Measurements from ENCODE around the gene SARDH. TPM values are rescaled to one million over a fixed set of nuclear protein-coding genes. Genes with fewer than 3 reads are reported as not detected.

The SARDH gene
- total and polyA plus RNA-seq, 10 donors, result 1.0 to 4.5 (median 2.3) TPM

DNA sequence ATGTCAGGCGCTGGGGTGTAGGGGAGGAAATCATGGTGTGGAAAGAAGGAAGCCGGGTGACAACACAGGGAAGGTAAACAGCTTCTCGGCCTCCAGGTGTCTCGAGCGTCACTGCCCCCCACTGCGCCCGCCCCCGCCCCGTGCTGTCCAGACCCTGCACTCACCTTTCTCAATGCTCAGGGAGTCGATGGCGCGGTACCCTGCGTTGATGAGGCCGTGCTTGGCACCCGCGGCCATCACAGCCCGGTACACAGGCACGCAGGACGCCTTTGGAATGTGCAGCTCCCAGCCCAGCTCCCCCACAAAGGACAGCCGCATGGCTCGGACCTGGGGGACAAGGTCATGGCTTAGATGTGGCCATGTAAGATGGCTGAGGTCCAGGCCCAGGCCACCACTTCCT, 66.8 kb downstream of the SARDH start:
- 87 to 92% (median 89%) methylated on average over 21 of the region's 21 CpGs for WGBS, 5 donors
- intact Hi-C loops (cut with DNase I; ENCODE audit: low total_unique reads), result no loop called here
- H3K4me1 ChIP-seq, result peaks cover 0 to 7% (median 2%) of the 10 kb centered on the region in 6 donors
- peaks cover 0 to 14% (median 0%) of the 10 kb centered on the region in 7 donors for H3K27me3 ChIP-seq (replicated peaks in 1 of 7)
- DNase-seq, result no peak
- no peaks in the 10 kb centered on the region for H3K9me3 ChIP-seq
- no peak overlapping the region for H3K4me3 ChIP-seq
- TF ChIP-seq POLR2A (IDR thresholded peaks at IDR 0.05) (no peak), POLR2AphosphoS5 (IDR thresholded peaks at IDR 0.05) (no peak)
- TF ChIP-seq, protein P1, sequence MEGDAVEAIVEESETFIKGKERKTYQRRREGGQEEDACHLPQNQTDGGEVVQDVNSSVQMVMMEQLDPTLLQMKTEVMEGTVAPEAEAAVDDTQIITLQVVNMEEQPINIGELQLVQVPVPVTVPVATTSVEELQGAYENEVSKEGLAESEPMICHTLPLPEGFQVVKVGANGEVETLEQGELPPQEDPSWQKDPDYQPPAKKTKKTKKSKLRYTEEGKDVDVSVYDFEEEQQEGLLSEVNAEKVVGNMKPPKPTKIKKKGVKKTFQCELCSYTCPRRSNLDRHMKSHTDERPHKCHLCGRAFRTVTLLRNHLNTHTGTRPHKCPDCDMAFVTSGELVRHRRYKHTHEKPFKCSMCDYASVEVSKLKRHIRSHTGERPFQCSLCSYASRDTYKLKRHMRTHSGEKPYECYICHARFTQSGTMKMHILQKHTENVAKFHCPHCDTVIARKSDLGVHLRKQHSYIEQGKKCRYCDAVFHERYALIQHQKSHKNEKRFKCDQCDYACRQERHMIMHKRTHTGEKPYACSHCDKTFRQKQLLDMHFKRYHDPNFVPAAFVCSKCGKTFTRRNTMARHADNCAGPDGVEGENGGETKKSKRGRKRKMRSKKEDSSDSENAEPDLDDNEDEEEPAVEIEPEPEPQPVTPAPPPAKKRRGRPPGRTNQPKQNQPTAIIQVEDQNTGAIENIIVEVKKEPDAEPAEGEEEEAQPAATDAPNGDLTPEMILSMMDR (IDR thresholded peaks at IDR 0.05 in 8 of 11, conservative IDR thresholded peaks at IDR 0.05 in 3 of 11), result no peak
- no peak overlapping the region for H3K27ac ChIP-seq
- no peaks in the 10 kb centered on the region for H3K36me3 ChIP-seq

DNA sequence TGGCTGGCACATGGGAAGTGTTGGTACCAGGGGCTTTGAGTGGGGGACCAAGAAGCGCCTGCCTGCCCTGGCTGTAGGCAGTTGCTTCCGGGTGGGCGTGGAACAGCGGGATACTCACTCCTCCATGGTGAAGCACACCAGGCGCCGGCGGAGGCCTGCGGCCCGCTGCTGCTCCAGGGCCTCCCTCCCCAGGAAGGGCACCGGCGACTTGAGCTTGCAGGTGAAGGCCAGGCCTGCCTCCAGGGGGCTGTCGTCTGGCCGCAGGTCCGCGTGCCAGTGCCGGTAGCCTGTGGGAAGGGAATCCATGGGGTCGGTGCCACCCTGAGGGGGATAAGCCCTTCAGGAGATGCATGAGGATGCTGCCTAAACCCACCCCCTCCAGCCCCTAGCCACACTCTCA, 67.7 kb downstream of the SARDH start:
- H3K36me3 ChIP-seq, result no peaks in the 10 kb centered on the region
- DNase-seq, result no peak

DNA sequence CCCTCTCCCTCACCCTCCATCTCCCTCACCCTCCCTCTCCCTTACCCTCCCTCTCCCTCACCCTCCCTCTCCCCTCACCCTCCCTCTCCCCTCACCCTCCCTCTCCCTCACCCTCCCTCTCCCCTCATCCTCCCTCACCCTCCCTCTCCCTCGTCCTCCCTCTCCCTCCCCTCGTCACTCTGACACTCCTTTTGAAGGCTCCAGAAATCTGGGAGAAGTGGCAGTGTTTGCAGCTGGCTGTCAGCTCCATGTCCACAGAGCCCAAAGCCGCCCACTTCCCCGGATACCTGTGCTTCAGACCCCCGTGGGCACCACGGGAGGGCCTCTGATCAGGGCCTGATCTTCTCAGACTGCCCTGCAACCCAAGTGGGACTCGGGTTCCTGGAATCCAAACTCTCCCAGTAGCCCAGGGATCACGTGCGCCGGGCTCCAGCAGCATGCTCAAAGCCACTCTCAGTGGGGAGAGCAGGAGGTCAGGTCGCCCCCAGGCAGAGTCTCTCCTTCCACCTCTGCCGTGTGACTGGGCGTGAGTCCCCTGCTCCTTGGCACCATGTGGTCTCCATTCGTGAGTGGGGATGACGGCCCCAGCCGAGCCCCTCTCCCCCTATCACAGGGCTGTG, 68.9 kb downstream of the SARDH start:
- DNase-seq, result no peak
- Histone ChIP-seq H3K36me3 (no peaks in the 10 kb centered on the region), H3K27ac (no peak overlapping the region), H3K9me3 (no peaks in the 10 kb centered on the region), H3K27me3 (replicated peaks in 1 of 7) (peaks cover 0 to 18% (median 0%) of the 10 kb centered on the region in 7 donors), H3K4me1 (no peaks in the 10 kb centered on the region), H3K4me3 (no peak overlapping the region)
- intact Hi-C loops (cut with DNase I; ENCODE audit: low total_unique reads), result no loop called here
- WGBS, 5 donors, result 73 to 94% (median 89%) methylated on average over 13 to 15 of the region's 16 CpGs
- no peak for TF ChIP-seq POLR2A (IDR thresholded peaks at IDR 0.05)
- TF ChIP-seq POLR2AphosphoS5 (IDR thresholded peaks at IDR 0.05), result no peak
- TF ChIP-seq, protein P1 (IDR thresholded peaks at IDR 0.05 in 8 of 11, conservative IDR thresholded peaks at IDR 0.05 in 3 of 11), result no peak

More for the DNA sequence above, 67.7 kb downstream of the SARDH start:
- Histone ChIP-seq H3K27me3 (replicated peaks in 1 of 7) (peaks cover 0 to 17% (median 0%) of the 10 kb centered on the region in 7 donors), H3K4me3 (no peak overlapping the region), H3K4me1 (no peaks in the 10 kb centered on the region), H3K9me3 (no peaks in the 10 kb centered on the region), H3K27ac (no peak overlapping the region)
- no peak for TF ChIP-seq POLR2A (IDR thresholded peaks at IDR 0.05)
- TF ChIP-seq, protein P1 (IDR thresholded peaks at IDR 0.05 in 8 of 11, conservative IDR thresholded peaks at IDR 0.05 in 3 of 11), result no peak
- TF ChIP-seq POLR2AphosphoS5 (IDR thresholded peaks at IDR 0.05), result no peak
- intact Hi-C loops (cut with DNase I; ENCODE audit: low total_unique reads), result no loop called here
- 89 to 97% (median 92%) methylated on average over 12 to 17 of the region's 17 CpGs for WGBS, 5 donors

DNA sequence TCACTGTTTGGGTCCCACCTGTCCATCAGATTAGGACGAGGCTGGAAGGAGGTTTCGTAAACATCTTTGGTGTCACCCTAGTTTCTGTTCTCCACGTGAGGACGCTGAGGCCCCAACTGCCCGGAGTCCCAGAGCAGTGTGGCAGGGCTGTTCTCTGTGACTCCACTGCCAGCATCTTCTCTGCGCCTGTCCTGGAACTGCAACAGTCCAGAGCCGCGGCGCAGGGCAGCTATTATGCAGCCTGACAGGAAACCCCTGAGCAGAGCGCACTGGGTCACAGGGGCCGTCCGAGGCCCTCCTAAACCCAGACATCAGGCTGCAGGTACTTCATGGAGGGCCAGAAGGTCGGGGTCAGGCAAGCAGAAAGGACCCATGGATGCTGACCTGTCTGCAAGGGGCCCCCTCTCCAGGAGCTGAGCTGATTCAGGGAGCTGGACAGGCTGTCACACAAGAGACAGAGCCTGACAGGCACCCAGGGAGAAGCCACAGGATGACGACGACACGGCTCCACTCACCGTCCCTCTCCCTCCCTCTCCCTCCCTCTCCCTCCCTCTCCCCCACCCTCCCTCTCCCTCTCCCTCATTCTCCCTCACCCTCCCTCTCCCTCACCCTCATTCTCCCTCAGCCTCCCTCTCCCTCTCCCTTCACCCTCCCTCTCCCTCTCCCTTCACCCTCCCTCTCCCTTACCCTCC, 70.2 kb downstream of the SARDH start:
- no peak for DNase-seq
- H3K4me1 ChIP-seq, result no peaks in the 10 kb centered on the region
- no peak overlapping the region for H3K27ac ChIP-seq
- no peak overlapping the region for H3K4me3 ChIP-seq
- intact Hi-C loops (cut with DNase I; ENCODE audit: low total_unique reads), result no loop called here
- WGBS, 5 donors, result 53 to 67% (median 65%) methylated on average over 16 to 17 of the region's 17 CpGs
- no peaks in the 10 kb centered on the region for H3K9me3 ChIP-seq
- no peaks in the 10 kb centered on the region for H3K36me3 ChIP-seq
- peaks cover 0 to 27% (median 0%) of the 10 kb centered on the region in 7 donors for H3K27me3 ChIP-seq (replicated peaks in 1 of 7)
- TF ChIP-seq, protein P1 (IDR thresholded peaks at IDR 0.05 in 8 of 11, conservative IDR thresholded peaks at IDR 0.05 in 3 of 11), result no peak
- TF ChIP-seq POLR2A (IDR thresholded peaks at IDR 0.05) (no peak), POLR2AphosphoS5 (IDR thresholded peaks at IDR 0.05) (no peak)

Measured in spleen (tissue), 11 donors.